ENCODE data around the gene PADI1. TPM values are rescaled to one million over a fixed set of nuclear protein-coding genes. Genes with fewer than 3 reads are reported as not detected.
"Not testable (repeated sequence)": the region's sequence is repeated elsewhere in the genome, so short reads cannot be mapped to it uniquely, and the experiment has no call there.

PADI1 gene
- total RNA-seq, 1 donor from 2014 or later, result not detected

DNA sequence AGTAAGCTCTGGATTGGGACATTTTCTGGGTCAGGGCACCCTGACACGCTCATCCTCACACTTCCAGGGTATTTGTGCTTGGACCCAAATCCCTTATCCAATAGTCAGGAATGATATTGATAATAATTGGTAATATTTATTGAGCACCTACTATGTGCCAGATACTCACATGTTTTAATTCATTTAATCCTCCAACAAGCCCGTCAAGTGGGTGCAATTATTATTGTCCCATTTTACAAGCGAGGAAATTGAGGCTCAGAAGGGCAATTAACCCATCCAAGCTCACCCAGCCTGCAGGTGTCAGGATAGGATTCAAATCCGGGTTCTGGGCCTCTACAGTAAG lies 32.6 kb downstream of the PADI1 start:
- DNase-seq (ENCODE audit: low spot score), result no peak
- ATAC-seq, result no peak

DNA sequence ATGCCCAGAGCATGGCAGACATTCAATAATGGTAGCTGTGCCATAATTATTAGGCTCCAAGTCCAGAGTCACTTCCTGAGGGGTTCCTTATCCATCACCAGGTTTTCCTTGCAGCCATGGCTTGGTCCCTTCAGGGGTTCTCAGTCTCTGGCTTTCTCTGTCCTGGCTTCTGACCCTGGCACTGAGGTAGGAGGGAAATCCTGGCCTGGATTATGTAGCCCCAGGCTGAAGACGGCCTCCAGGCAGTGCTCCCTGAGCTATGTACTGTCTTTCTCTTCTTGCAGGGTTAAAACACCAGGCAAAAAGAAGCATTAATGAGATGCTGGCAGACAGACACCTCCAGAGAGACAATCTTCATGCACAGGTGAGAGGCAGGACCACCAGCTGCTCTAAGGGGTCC lies 34.5 kb downstream of the PADI1 start:
- DNase-seq (ENCODE audit: low spot score) (no peak), ATAC-seq (peak; percentile 69)

DNA sequence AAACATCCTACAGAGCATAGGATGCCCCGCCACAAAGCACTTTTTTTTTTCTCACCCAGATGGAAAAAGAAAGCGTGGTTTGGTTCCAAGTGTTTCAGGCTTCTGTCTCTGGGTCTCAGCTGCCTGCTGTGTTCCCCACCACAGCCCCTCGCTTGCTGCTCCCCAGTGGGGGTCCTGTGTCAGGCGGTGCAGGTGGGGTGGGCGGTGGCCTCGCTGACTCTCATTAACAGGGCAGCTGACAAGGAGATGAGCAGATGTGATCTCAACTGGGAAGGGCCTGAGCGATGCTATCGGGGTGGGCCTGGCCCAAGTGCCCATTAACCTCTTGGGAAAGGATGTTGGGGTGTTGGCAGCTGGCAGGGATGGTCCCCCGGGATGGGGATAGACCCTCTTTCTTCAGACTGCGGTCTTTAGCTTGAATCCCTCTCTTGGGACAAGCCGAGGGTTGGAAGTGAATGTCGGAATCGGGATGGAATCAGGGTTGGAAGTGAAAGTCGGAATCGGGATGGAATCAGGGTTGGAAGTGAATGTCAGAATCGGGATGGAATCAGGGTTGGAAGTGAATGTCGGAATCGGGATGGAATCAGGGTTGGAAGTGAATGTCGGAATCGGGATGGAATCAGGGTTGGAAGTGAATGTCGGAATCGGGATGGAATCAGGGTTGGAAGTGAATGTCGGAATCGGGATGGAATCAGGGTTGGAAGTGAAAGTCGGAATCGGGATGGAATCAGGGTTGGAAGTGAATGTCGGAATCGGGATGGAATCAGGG lies 36.3 kb downstream of the PADI1 start:
- not testable (repeated sequence) for ATAC-seq; DNase-seq (ENCODE audit: low spot score)

DNA sequence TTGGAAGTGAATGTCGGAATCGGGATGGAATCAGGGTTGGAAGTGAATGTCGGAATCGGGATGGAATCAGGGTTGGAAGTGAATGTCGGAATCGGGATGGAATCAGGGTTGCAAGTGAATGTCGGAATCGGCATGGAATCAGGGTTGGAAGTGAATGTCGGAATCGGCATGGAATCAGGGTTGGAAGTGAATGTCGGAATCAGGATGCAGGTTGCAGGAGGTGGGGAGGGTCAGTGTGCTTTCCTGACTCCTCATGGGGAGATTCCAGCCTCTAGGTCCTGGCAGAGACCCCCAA lies 36.8 kb downstream of the PADI1 start:
- not testable (repeated sequence) for DNase-seq (ENCODE audit: low spot score); ATAC-seq

DNA sequence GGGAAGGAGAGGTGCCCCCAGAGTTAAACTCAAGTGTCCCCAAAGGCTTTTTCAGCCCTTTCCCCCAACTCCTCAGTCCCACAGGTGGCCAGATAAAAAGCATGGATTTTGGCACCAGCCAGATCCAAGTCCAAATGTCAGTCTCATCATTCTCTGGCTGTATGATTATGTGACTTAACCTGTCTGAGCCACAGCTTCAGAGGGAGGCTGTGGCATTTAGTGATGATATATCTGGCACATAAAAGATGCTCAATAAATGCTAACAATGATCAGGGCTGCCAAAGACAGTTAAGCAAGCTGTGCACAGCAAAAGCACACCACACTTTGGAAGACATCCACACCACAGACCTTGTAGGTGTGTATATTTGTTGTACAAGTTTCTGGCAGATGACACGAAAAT lies 38.3 kb downstream of the PADI1 start:
- ATAC-seq (no peak), DNase-seq (ENCODE audit: low spot score) (no peak)

DNA sequence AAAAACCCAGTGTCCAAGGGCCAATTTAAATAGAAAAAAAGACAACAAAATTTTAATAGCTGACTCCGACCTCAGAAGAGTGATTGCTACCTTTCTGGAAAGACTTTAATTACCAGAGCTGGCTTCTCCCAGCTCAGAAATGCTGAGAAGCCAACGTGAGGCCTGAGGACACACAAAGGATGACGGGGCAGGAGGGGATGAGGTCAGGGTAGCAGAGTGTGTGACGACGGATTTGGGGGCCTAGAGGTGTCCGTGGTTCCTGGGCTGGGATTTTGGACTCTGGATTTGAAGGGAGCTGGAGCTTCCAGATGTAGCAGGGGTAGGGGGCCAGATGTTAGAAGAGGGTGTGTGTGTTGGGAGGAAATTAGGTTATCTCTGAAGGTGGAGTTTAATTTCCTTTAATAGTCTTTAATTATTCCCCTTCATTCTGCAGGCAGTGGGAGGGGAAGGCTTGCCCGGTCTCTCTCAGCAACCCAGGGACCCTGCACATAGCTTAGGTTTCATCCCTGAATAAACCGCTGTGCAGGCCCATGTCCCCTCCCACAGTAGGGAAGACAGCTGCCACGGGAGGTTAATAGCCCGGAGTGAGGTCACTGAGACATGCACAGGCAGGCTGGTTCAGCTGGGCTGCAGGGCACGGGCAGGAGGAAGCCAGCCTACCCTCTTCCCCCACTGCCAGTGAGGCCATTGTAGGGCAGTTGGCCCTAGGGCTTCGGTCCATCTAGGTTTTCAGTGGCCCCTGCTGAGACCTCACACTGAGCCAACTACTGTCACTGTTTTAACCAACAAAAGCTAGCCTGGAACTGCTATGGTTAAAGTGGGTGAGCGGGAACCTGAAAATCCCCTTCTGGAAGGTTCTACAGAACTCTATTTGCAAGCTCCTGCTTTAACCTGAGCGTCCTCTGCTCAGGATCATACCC lies 40.2 kb downstream of the PADI1 start:
- ATAC-seq (no peak), DNase-seq (ENCODE audit: low spot score) (no peak)

DNA sequence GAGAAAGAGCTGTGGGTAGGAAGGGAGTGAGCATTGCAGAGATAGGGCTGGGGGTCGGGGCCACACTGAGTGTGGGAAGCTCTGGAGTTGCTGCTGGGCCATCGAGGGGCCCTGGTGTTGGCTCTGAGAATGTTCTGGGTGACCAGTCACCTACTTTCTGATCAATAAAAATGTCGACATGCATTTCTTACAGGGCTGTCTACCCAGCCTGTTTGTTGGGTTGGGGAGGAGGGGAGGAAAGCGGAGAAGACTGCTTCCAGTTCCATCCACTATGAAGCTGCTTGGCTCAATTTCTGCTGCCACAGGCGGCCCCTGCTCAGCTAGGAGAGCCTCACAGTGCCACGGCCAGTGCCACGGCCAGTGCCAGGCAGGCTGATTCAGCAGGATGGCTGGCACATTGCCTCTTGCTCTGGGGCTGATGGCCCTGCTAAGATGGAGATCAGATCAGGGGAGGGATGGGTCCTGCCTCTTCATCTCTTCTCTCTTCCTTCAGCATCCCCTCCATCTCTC lies 40.9 kb downstream of the PADI1 start:
- ATAC-seq, result no peak
- DNase-seq (ENCODE audit: low spot score), result no peak

DNA sequence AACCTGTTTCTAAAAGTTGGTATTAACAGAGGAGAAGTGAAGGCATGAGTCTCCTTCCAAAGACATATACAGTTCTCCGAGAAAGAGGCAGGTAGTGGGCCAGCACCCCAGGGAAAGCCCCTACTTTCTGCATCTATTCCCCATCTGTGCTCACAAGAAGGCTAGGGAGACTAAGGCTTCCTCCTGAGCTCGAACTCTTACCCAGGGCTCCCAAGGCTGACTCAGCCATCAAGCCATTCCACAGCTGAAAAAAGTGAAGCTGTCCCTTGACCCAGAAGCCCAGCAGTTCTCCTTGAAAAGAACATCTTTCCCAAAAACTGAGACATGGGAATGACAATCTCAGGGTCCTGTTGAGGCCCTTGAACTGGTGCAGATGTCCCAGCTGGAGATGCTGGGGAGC lies 42.0 kb downstream of the PADI1 start:
- no peak for DNase-seq (ENCODE audit: low spot score)
- ATAC-seq, result no peak

DNA sequence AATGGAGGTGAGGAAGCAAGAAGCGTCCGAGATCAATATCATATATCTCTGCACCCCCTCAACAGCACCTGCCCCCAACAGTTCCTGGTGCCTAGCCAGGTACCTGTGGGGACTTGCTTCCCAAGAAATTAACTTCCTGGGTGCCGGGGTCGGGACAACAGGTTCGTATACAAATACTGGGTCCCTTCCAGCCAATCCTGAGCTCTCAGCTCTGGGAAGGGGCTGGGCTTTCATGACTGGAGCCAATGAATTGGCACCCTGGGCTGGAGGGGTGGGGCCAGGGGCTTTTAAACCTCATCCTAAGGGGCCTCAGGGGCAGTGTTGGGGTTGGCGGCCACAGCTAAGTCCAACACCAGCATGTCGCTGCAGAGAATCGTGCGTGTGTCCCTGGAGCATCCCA lies 43.9 kb downstream of the PADI1 start, which contains the start of gene PADI3:
Gene PADI3 (plus strand): TSS at position 318 of the 400 bp plus-strand sequence. CDS start 40 bp downstream, at position 358.
- no peak for ATAC-seq
- DNase-seq (ENCODE audit: low spot score), result no peak

DNA sequence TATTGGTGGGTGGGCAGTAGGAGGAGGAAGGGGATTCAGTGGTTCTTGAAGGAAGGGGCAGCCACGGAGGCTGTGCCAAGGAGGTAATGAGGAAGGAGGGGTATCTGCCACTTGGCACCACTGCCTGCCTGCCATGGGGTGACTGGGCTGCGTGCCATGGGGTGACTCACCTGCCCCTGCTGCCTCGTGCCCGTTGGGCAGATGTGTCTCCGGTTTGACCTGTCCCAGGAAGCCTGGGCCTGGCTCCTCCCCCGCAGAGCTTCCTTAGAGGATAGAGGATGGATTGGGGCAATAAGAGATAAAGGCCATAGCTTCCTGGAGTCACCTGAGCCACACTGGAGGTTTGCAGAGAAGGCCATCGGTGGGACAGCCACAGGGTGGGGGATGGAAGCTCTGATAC lies 45.7 kb downstream of the PADI1 start:
- ATAC-seq (no peak), DNase-seq (ENCODE audit: low spot score) (no peak)

DNA sequence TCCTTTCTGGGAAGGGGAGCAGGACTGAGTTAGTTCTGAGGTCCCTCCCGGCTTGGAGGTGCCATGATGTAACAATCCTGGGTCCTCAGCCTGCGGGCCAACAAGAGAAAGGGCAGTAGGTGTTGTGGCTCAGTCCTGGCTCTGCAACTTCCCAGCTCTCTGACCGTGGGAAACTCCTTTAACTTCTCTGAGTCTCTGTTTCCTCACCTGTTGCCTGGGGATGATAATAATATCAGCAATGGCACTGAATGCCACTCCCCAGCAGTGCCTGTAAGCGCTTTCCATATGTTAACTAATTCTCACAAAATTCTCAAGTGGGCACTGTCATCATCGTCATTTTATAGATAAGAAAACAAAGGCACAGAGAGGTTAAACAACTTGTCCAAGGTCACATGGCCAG lies 46.3 kb downstream of the PADI1 start:
- DNase-seq (ENCODE audit: low spot score) (no peak), ATAC-seq (no peak)

DNA sequence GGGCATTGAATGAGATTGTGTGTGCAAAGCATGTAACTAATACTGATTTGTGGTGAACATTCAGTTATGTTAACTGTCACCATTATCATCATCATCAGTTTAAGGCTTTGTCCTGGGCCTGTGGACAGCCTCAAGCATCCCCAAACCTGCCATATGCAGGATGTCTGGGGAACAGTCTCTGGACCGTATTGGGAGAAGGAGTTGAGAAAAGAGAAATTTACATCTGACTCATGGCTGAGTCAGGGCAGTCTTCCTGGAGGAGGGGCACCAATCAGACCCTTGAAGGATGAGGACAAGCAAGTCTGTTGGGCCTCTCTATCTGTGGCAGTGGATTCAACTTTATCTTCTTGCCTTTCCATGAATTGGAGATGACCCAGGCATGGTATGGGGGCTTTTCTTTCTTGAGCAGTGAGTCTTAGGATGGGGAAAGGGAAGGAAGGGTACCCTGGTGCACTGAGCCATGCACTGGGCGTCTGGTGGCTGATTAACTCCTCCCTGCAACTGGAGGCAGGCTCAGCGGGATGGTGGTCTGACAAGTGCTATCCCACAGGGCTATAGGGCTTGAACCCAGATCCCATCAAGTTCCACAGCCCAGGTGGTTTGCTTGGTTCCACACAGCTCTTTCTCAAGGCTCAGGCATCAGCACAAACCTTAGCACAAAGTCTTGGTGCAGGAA lies 46.9 kb downstream of the PADI1 start:
- ATAC-seq, result no peak
- DNase-seq (ENCODE audit: low spot score), result no peak

DNA sequence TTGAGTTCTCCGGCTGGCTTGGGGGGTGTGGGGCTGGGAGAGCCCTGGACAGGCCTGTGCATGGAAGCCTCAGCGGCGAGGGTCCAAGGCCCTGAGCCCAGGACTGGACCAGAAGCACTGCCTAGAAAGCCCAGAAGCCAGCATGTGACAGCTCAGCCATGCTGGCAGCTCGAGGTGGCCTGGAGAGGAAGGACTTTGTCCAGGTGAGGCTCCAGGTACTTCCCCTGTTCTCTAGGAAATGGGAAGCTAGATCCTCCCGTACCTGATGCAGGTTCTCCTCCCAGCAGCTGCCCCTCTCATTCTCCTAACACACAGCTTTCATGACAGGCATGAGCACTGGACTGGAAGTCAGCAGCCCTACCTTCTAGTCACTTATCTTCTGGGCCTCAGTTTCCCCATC lies 50.4 kb downstream of the PADI1 start:
- DNase-seq (ENCODE audit: low spot score) (no peak), ATAC-seq (no peak)

DNA sequence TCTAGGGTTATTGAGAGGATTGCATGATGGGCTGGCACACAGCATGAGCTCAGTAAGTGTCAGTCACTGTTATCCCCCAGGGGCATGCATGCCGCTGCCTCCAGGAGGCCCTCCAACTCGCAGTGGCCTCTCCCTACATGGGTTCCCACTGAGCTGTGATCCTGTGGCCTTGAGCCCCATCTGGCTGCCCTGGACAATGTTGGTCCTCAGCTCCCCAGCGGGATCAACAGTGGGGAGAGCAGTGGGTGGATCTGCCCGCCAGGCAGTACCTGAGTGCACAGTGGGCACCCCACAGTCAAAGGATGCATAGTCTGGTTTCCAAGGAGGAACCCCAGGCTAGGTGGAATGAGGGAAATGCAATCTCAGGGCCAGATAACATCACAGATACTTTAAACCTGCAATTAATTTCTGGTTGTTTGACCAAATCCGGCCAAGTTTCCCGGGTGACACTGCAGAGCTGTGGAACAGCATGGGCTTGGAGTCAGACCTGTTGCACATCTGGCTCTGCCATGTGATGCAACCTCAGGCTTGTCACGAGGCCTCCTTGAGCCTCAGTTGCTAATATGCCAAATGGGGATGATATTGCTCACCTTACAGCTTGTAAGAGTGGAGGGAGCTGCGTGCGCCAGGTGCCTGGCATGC lies 53.3 kb downstream of the PADI1 start:
- ATAC-seq, result no peak
- DNase-seq (ENCODE audit: low spot score), result no peak

DNA sequence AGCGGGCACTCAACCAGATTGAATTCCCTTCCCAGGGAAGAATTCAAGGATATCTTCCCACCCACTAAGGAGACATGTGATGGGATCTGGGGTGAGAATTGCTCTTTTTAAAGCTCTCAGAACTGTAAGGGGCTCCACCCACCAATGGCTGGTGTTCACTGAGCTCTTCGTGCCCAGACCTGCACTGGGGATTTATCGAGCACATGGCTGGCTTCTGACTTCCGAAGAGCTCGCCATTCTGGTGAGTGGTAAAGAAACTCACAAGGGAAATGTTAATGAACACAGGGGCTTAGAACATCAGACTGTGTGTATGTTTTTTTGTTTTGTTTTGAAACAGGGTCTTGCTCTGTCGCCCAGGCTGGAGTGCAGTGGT lies 53.8 kb downstream of the PADI1 start:
- ATAC-seq (no peak), DNase-seq (ENCODE audit: low spot score) (no peak)

DNA sequence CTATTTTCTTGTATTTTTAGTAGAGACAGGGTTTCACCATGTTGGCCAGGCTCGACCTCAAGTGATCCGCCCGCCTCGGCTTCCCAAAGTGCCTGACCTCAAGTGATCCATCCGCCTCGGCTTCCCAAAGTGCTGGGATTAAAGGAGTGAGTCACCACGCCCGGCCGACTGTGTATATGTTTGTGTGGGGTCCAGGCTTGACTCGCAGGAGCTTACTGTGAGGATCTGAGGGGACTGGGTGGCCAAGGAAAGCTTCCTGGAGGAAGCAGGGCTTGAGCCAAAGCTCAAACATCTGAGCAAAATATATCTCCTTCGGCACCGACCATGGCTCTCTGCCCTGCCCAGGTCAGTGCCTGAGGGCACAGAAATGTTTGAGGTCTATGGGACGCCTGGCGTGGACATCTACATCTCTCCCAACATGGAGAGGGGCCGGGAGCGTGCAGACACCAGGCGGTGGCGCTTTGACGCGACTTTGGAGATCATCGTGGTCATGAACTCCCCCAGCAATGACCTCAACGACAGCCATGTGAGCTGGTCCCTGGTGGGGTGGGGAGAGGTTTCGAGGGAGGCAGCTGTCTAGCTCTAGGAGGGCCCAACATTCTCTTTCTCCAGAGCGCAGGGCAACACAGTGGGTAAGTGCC lies 54.4 kb downstream of the PADI1 start:
- no peak for DNase-seq (ENCODE audit: low spot score)
- ATAC-seq, result no peak

DNA sequence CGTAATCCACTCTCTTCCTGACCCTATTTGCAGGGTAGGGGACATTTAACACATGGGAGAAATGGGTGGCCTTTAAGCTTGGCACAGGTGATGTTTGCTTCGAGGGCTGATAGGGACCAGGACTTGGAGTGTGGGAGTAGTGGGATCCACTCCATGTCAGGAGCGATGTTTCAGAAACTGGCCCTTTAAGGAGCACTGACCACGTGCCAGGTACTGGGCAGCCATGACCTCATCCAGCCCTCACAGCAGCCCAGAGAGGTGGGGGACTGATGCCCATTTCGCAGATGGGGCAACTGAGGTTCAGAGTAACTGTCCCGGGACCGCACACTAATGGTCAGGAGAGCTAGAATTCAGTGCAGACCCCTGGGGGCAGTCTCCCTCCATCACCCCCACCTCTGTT lies 55.3 kb downstream of the PADI1 start:
- ATAC-seq (no peak), DNase-seq (ENCODE audit: low spot score) (no peak)

DNA sequence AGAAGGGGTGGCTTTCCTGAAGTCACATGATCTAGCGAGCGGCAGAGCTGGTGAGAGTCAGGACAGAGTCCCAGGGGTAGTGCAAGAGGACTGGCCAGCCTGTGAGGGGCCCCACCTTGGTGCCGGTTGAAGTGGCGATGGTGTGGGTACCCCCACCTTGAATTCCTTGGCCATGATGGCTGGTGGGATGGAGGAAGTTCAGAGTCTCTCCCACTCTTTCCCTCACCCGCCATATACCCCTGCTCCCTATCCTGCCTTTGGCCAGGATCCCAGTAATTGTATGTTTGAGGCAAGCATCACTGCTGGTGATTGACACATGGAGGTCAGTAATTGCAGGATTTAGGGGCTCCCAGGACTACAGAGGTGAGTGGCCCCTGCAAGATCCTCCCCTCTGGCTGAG lies 55.8 kb downstream of the PADI1 start:
- ATAC-seq (no peak), DNase-seq (ENCODE audit: low spot score) (no peak)

DNA sequence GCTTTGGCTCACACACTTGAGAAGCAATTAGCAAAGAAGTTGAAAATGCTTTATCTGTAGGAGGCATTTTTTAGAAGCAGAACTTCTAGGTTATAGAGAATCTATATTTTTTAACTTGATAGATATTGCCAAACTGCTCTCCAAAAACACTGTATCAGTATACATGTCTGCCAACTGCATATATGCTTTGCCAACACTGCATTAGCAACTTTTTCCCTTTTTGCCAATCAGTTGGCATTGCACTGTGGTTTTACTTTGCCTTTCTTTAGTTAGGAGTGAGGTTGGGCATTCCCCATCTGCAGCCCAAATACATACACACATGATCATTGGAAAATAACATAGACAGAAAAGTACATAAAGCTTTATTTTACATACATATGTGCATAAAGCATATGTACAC lies 59.0 kb downstream of the PADI1 start:
- ATAC-seq (no peak), DNase-seq (ENCODE audit: low spot score) (no peak)

DNA sequence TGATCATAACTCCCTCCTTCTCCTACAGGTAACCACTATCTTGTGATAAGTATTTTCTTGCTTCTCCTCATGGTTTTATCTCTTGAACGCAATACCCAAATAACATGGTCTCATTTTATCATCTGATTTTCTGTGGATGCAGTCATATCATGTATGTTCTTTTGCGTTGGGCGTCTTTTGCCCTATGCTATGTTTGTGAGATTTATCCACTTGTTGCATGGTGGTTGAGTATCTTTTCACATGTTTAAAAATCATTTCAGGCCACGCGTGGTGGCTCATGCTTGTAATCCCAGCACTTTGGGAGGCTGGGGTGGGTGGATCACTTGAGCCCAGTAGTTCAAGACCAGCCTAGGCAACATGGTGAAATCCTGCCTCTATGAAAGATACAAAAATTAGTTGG lies 59.5 kb downstream of the PADI1 start:
- DNase-seq (ENCODE audit: low spot score) (no peak), ATAC-seq (no peak)

DNA sequence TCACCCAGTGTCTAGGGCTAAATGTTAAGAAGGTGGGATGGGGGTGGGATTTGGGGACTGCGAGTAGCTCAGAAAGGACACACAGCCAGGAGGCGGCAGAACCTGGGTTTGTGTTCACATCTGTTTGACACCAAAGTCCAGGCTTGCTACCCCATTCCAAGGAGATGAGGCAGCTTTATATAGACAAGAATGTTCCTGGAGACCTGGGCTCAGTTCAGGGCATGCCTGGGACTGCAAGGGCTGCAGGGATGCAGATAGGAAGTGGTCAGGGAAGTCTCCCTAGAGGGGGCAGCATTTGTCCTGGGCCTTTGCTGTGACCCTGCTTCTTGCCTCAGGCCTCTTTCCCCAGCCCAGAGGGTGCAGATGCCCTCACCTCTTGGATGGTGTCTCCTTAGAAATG lies 60.2 kb downstream of the PADI1 start:
- ATAC-seq (no peak), DNase-seq (ENCODE audit: low spot score) (no peak)
